ENCODE data around the gene TTLL10.
A peak's percentile ranks its signal among the peaks of the same experiment; 100 is the strongest.
"Not testable (repeated sequence)": the region's sequence is repeated elsewhere in the genome, so short reads cannot be mapped to it uniquely, and the experiment has no call there.

The TTLL10 gene

DNA sequence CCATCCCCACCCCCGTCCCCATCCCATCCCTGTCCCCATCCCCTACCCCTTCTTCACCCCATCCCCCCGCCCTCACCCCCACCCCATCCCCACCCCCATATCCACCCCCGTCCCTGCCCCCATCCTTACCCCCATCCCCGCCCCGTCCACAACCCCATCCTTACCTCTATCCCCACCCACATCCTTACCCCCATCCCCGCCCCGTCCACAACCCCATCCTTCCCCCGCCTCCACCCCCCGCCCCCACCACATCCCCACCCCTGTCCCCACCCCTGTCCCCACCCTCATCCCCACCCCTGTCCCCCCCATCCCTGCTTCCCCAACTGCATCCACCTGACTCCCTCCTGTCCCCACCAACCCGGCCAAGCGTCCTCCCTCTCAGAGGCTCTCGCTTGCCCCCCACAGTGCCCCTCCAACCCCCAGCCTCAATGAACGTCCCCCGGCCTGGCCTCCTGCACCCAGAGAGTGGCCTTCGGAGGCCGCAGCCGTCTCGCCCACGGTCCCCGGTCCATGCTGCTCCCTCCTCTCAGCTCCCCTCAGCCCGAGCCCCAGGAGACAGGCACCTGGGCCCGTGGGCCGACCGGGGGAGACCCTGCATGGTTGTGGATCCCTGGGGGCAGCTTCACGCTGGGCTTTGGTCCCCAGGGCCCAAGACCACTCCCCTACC is 32.3 kb upstream of the TTLL10 start:
- no peak for DNase-seq (ENCODE audit: low read depth, low spot score)

DNA sequence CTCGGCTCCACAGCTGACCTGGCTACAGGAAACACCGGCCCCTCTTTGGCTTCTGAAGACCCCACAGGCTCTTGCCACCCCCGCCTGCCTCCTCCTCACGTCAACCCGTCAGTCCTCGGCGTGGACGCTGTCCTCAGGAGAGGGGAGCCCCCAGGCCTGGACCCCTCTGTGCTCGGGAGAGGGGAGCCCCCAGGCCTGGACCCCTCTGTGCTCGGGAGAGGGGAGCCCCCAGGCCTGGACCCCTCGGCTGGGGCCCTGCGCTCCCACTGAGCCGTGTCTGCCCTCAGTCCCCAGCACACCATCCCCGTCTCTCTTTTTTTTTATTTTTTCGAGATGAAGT is 31.8 kb upstream of the TTLL10 start:
- DNase-seq (ENCODE audit: low read depth, low spot score): no peak

DNA sequence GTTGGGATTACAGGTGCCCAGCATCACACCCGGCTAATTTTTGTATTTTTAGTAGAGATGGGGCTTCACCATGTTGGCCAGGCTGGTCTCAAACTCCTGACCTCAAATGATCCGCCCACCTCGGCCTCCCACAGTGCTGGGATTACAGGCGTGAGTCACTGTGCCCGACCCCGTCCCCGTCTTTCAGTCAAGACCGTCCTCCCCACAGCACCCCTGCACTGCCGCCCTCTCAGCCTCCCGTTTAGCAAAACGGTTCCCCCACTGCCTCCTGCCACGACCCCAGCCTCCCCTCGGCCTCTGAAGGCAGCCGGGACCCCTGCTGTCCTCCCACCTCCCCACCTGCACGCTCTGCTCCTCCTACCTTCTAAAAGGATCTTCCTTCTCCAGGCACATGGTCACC is 31.3 kb upstream of the TTLL10 start:
- not testable (repeated sequence) for DNase-seq (ENCODE audit: low read depth, low spot score)

DNA sequence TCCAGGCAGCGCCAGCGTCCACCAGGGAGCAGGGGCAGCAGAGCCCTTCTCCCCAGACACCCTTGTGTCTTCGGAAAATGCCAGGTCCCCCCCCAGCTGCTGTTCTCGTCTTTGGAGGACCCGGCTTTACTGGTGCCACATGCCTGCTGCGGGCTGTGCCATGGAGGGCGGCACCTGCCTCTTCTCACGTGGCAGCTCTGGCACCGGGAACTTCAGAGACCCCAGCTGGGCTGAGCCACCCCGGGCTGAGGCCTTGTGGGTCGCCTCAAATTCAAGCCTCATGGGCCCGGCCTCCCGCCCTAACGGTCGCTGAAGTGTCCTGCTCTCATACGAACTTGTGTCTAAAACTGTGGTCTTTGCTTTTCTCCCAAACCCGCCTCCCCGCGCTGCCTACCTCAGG is 30.8 kb upstream of the TTLL10 start:
- DNase-seq (ENCODE audit: low read depth, low spot score): no peak

DNA sequence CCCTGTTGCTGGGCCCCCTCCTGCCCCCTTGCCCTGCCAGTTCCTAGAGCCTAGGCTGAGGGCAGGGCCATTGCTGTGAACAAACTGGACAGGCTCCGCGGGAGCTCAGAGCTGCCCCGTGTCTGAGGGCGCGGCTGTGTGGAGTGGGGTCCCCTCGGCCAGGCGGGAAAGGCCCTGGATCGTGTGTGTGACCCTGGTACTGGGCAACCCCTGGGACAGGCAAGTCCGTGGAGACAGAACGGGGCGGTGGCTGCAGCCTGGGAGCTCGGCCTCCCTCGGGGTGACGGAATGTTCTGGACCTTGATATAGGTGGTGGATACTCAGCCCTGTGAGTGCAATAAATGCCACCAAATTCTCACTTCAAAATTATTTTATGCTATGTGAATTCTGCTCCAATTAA is 30.0 kb upstream of the TTLL10 start:
- DNase-seq (ENCODE audit: low read depth, low spot score): no peak

DNA sequence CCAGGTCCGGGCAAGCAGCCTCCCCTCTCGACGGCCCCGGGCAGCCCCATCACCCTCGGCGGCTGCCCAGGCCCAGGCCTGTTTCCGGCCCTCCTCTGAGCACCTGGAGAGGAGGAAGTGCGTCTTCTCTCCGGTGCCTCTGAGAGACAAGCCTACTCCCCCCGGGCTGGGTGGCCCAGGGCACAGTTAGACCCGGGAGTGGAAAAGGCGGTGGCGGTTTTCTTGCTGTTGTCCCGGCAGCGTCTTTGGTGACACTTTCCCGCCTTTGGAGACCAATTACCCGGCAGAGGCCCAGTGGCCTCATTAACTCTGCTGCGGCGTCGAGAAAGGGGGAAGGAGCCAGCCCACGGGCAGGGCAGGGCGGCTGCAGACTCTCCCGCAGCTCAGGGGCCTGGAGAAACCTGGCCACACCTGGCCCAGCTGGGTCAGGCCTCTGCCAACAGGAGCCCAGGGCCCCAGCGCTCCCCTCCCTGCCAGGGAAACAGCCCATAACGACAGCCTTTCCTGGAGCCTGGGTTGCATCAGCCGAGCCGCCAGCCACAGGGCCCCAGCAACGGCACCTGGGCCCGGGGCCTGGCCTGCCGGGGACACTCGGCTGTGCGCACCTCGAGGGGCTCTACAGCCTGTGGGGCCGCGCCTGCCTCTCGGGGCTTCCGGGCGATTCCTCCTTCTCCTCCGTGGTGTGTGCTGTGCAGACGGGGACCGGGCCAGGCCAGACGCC is 29.4 kb upstream of the TTLL10 start:
- DNase-seq (ENCODE audit: low read depth, low spot score): no peak

DNA sequence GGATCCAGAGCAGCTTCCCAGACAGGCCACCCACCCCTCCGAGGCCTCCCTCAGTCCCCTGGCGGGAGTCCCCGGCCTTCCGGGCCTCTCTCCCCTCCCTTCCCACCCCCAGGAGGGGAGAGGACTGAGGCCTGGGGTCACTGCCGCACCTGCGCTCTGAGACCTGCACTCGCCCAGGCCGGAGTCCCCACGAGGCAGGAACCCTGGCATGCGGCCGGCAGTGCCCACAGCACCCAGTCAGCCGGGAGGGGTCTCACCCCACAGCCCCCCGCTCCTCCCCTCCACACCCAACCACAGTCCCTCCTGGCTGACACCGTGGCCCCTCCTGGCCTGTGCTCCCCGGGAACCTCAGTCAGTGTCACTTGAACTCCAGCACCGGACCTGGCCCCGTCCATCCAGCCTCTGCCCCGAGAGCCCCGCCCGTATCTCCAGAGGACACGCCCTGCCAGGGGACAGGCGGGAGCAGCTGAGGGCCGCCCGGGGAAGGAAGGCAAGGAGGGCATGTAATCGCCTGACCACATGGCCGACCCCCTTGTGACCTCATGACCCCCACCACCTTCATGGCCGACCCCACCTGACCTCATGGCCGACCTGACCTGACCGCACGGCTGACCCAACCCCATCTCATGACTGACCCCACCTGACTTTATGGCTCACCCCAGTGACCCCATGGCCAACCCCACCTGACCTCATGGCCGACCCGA is 28.7 kb upstream of the TTLL10 start:
- DNase-seq (ENCODE audit: low read depth, low spot score): no peak

DNA sequence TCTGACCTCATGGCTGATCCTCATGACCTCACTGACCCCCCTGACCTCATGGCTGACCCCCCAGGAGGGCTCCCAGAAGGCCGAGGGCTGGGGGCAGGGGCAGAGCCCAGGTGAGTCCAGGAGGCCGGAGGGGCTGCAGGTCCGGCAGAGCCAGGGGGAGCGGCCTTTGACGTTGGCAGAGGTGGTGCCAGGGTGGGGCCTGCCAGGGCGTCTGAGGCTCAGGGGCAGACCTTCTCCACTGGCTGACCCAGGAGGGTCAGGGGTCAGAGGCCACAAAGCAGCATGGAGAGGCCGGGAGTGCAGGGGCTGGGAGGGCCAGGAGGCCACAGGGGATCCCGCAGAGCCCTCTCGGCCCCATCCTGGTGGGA is 28.1 kb upstream of the TTLL10 start:
- DNase-seq (ENCODE audit: low read depth, low spot score): no peak

DNA sequence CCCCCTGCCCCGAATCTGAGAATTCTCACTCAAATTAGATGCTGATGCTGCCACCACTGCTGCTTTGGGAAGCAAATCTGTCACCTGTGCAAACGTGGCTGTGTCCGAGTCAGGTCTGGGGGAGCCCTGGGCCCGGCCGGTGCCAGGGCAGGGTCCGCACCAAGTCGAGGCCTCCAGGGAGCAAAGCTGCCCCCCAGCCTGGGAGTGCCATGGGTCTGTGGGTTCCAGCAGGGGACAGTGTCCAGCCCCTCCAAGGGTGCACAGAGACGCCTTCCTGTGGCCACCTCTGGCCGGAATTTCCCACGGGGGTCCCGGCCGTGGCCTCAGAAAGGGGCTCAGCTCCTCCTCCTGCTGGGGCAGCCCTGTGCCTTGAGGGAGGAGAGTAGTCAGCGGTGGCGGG is 27.7 kb upstream of the TTLL10 start:
- no peak for DNase-seq (ENCODE audit: low read depth, low spot score)

DNA sequence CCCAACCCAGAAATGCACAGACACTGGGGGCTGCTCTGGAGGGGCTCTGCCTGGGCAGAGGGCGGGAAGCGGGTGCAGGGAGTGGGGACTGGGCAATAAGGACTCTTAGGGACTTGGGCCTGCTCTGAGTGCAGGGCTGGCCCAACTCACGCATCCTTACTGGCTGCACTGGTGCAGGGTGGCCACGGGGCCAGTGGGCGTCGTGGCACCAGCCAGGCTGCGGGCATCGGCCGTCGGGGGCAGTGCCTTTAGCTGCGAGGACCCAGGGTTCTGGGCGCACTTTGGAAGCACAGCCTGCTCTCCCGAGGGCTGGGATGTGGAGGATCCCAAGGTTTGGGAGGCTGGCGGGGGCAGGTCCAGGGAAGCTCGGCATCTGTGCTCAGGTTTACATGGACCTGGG is 27.1 kb upstream of the TTLL10 start:
- no peak for DNase-seq (ENCODE audit: low read depth, low spot score)

DNA sequence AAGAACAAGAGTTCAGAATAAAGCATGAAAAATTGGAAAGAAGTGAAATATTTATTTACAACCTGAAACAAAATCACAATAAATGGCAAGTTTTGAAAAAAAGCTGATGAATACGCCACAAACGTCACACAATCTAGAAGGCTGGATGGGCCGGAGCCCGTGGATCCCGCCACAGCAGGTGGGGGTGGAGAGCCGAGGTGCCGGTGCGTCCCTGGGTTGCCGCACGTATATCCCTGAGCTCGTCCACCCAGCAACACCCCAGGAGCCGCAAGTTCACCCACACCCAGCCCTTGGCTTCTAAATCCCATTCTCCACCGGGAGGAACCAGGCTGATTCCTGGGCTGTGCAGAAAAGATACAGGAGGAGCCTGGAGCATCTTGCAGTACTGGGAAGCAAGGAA is 25.6 kb upstream of the TTLL10 start:
- DNase-seq (ENCODE audit: low read depth, low spot score): no peak

DNA sequence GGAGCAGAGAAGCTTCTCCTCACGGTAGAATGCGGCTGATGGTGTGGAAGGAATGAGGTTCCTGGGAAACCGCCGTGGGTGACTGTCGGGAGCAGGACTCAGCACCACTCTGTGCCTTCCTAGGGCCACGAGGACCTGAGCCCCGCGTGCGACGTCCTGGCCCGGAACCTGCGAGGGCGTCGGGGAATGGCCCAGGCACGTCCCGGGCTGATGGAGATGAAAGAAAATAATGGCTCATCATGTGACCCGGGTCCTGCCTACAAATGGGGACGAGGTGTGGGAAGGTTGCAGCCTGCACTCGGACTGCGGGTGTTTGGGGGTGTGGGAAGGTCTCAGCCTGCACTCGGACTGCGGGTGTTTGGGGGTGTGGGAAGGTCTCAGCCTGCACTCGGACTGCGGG is 25.1 kb upstream of the TTLL10 start:
- DNase-seq (ENCODE audit: low read depth, low spot score): no peak

DNA sequence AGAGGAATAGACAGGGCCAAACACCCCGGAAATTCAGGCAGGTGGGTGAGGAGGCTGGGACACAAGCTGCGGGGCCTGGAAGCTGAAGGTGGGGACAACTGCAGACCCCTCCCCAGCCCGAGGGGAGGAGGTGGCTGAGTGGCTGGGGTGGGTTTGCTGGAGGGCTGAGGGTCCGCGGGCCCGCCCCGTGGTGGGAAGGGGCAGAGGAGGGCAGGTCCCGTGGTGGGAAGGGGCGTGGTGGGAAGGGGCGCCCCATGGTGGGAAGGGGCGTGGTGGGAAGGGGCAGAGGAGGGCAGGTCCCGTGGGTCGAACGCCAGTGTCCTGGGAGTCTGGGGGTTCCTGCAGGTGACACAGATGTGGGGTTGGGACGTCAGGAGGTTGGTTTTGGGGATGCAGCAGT is 24.3 kb upstream of the TTLL10 start:
- DNase-seq (ENCODE audit: low read depth, low spot score): no peak

DNA sequence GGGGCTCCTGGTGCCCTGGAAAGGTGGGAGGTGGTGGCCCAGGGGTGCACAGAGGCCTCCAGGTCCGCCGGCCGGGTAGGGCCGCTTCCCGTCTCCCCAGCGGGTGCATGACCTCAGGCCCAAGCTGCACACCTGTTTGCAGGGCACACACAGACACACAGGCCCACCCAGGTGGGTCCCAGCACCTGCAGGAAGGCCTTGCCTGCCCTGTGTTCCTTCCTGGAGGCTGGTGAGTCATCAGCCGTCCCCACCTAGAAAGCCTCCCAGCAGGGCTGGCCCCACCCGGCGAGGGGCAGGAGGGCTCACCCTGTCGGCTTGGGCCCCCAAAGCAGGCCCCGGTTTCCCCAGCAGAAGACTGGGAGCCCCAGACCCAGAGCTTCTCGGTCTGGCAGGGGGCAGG is 23.6 kb upstream of the TTLL10 start:
- DNase-seq (ENCODE audit: low read depth, low spot score): no peak

DNA sequence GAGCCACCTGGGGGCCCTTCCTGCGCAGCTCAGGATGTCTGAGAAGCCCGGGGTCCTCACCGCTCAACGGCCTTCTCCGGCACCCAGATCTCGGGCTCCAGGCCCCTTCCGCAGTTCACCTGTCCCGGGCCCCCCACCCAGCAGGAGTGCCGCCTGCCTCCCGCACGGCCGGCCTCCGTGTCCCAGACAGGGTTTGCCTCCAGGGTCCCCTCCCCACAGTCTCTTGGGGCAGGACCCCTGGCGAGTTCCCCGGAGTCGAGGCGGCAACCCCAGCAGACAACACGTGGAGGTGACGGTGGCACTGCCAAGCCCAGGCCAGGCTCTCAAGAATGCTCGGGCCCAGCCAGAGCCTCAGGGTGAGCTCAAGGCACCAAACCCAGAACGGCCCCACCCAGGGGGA is 22.4 kb upstream of the TTLL10 start:
- DNase-seq (ENCODE audit: low read depth, low spot score): no peak

DNA sequence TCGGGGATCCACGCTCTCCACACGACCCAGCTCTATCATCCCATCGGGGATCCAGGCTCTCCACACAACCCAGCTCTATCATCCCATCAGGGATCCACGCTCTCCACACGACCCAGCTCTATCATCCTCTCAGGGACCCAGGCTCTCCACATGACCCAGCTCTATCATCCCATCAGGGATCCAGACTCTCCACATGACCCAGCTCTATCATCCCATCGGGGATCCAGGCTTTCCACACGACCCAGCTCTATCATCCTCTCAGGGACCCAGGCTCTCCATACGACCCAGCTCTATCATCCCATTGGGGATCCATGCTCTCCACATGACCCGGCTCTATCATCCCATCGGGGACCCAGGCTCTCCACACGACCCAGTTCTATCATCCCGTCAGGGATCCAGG is 21.2 kb upstream of the TTLL10 start:
- not testable (repeated sequence) for DNase-seq (ENCODE audit: low read depth, low spot score)

DNA sequence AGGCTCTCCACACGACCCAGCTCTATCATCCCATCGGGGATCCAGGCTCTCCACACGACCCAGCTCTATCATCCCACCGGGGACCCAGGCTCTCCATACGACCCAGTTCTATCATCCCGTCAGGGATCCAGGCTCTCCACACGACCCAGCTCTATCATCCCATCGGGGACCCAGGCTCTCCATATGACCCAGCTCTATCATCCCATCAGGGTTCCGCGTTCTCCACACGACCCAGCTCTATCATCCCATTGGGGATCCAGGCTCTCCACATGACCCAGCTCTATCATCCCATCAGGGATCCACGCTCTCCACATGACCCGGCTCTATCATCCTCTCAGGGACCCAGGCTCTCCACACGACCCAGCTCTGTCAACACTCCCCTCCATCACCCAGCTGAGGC is 20.5 kb upstream of the TTLL10 start:
- not testable (repeated sequence) for DNase-seq (ENCODE audit: low read depth, low spot score)

DNA sequence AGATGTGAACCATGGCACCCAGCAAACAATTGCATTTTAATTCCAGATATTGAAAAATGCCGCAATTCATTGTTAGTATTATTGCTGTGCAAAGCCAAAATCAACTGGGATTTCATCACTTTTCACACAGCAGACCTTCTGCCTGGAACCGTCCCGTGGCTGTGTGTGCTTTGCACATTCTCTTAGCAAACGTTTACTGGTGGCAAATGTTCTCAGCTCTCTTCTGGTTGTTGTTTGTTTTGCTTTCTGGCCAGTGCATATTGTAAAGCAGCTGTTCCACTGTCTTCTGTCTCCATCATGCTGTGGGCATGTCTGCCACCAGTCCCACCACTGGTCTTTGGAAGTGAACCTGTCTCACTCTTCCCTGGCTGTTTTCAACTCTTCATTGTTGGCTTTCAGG is 19.8 kb upstream of the TTLL10 start:
- no peak for DNase-seq (ENCODE audit: low read depth, low spot score)

DNA sequence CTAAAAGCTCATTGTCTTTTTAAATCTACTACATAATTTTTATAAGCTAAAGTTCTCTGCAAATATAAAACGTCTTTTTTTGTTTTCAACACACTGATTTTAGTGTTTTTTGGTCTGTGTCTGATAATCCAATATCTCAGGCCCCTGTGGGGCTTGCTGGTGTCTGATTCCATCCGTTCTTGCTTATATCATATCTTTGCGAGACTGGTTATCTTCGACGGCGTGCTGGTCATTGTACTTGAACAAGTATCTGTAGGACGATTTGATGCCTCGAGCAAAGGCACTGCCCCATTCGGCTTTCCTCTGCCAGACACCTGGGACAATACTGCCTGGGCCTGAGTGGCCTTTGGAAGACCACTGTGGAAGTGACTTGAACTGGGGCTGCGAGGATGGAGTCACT is 18.4 kb upstream of the TTLL10 start:
- DNase-seq (ENCODE audit: low read depth, low spot score): no peak

DNA sequence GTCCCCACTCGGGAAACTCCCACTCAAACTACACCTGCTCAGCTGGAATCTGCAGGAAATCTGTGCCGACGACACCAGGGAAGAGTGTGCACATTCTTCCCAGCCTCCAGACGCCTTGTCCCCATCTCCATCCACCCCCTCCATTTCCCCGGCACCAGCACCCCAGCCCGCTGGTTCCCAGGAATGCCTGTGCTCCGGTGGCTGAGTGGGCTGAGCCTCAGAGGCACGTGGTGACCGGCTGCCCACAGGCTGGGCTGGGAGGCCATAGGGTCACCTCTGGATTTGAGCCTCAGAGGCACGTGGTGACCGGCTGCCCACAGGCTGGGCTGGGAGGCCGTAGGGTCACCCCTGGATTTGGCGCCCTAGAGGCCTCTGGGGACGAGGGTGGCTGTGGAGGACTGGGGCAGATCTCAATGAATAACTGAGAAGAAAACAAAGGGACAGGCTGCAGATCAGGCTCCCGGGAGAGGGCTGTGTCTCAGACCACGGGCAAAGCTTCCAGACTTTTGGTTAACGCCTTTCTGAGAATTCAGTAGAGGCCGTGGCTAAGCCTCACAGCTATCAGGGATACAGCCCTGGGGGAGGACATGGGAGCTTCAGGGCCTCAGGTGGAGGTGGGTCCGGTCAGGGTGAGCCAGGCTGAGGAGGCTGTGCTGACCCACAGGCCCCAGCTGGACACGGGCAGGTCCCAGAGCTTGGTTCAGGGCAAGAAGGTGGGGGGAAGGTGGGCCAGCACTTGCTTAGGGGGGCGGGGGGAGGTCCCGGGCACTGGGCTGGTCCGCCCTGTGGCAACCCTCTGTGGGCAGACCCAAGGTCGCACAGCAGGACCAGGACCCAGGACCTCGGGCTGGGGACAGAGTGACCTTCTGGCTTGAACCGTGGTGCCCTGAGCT is 17.3 kb upstream of the TTLL10 start:
- DNase-seq (ENCODE audit: low read depth, low spot score): no peak

DNA sequence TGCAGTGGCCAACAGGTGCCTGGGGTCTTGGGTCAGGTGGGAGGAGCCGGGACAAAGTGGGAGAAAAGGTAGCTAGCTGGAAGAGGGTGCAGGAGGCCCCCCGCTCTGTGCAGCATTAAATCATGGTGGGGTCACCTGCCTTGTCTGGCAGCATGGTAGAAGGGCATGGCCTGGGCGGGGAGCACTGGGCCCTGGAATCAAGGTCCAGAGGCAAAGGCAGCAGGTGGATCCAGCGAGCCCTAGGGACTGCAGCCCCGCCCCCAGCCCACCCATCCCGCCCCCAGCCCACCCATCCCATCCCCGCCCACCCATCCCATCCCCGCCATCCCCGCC is 16.7 kb upstream of the TTLL10 start:
- DNase-seq (ENCODE audit: low read depth, low spot score): no peak

DNA sequence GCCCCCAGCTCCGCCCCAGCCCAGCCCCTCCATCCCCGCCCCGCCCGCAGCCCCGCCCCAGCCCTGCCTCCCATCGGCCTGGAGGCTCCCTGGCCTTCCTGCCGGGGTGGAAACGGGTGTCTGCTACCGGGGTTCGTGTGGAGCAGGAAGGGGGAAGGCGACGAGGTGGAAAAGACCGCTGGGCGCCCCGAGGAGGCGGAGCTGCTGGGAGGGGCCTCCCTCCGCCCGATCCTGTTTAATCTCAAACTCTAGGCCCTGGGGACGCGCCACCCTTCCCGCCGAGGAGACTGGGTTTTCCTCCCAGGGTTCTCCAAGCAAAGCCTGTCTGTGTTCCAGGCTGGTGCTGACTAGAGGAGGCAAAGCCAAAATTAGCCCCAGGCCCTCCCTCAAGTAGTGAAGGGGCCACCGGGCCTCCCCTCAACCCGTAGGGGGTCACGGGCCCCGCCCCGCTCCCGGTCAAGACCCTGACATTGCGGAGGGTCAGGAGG is 16.2 kb upstream of the TTLL10 start:
- DNase-seq (ENCODE audit: low read depth, low spot score): peak; percentile 13
